Effector memory CD8-positive, alpha-beta T cell (primary cell): ENCODE data around the gene TLN1.

Source experiments
- ATAC-seq: fragments of 150-1000 bp; cut with Tn5 transposase; replicated peaks from 2 replicates; pipeline ENCODE4 v1.10.0; 2021; ENCODE audit warnings: mild to moderate bottlenecking, moderate library complexity
- DNase-seq, 3 experiments: peaks; one replicate each; pipeline ENCODE4 v3.0.0; 2021
- H3K27ac Mint-ChIP-seq, 2 donors: one replicate each; pipeline ENCODE4 v1.8.0; 2022; ENCODE audit warnings: mild to moderate bottlenecking in 2 of 2, mixed read lengths in 2 of 2, moderate library complexity in 2 of 2
- H3K27me3 Mint-ChIP-seq, 2 donors: one replicate each; pipeline ENCODE4 v1.8.0; 2022; ENCODE audit warnings: mixed read lengths in 2 of 2
- H3K36me3 Mint-ChIP-seq: one replicate; pipeline ENCODE4 v1.8.0; 2022; ENCODE audit warnings: mild to moderate bottlenecking, moderate library complexity, mixed read lengths; ENCODE audit not compliant: insufficient read depth
- H3K4me1 Mint-ChIP-seq, 2 donors: one replicate each; pipeline ENCODE4 v1.8.0; 2022; ENCODE audit warnings: low read depth in 2 of 2, mixed read lengths in 2 of 2
- H3K4me3 Mint-ChIP-seq, 2 donors: one replicate each; pipeline ENCODE4 v1.8.0; 2022; ENCODE audit warnings: mild to moderate bottlenecking in 2 of 2, mixed read lengths in 2 of 2, moderate library complexity in 2 of 2
- H3K9me3 Mint-ChIP-seq, 2 donors: one replicate each; pipeline ENCODE4 v1.8.0; 2022; ENCODE audit warnings: mixed read lengths in 2 of 2

Gene TLN1

DNA sequence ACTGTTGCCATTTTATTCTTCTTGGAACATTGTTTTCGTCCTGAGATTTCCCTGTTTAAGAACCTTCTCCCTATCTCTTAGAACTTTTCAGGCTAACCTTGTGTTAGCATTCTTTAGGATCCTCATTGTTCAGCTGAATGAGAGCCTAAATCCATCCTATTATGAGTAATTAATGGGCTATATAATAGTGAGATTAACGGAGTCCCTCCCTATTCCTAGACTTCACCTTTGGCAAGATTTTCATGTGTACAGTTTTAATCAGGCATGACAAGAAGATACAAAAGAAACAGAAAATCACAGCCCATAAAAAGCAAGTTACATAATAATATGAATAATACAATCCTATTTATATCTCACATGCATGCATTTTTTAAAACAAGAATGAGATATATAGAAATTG lies 31.2 kb upstream of the TLN1 start:
- ATAC-seq = no peak
- H3K9me3 Mint-ChIP-seq = no peaks in the 10 kb centered on the region
- no peak overlapping the region for H3K27ac Mint-ChIP-seq
- no peak overlapping the region for H3K4me3 Mint-ChIP-seq
- H3K4me1 Mint-ChIP-seq = peaks cover 9 to 22% of the 10 kb centered on the region in 2 donors
- H3K36me3 Mint-ChIP-seq = peaks cover 3% of the 10 kb centered on the region
- DNase-seq = no peak
- no peaks in the 10 kb centered on the region for H3K27me3 Mint-ChIP-seq

DNA sequence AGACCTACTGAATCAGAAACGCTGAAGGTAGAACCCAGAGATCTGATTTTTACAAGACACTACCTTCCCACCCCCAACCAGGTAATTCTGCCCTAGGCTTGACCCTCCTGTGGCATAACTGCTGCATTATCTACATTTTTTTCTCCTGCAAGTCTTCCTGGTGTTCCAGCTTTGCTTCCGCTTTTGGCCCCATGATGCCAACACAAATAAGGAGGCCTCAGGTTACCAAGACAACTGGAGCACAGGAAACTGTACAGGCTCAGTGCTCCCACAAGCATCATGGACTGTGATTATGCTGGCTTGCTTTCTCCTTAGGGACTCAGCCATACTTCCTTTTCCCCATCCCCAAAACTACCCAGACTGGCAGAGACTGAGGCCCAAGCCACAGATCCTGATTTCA lies 28.7 kb upstream of the TLN1 start:
- Mint-ChIP-seq H3K27me3 (no peaks in the 10 kb centered on the region), H3K27ac (peak overlapping the region in 1 of 2 donors; percentile 62), H3K4me3 (no peak overlapping the region), H3K9me3 (no peaks in the 10 kb centered on the region), H3K4me1 (peaks cover 22 to 40% of the 10 kb centered on the region in 2 donors), H3K36me3 (peaks cover 9% of the 10 kb centered on the region)
- DNase-seq (no peak), ATAC-seq (no peak)

DNA sequence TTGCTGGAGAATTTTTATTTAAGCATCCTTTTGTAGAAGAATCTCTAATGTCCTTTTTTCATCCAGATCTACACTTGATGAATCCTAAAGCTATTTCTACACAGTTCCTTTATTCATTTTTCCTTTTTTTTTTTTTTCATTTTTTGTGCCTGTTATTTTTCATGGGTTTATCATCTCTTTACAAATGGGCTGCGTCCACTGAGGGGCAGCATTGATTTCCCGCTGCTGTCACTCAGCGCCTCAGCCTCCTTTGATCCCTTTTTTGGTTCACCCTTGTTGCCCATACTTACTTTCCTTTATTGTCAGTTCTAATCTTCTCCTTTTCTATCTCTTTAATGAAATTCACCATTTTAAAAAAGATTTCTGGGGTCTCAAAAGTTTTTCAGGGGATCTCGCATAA lies 27.8 kb upstream of the TLN1 start:
- peak overlapping the region in 1 of 2 donors; percentile 11 for H3K4me3 Mint-ChIP-seq
- no peaks in the 10 kb centered on the region for H3K9me3 Mint-ChIP-seq
- DNase-seq (no peak), ATAC-seq (no peak)
- no peak overlapping the region for H3K27ac Mint-ChIP-seq
- H3K27me3 Mint-ChIP-seq = no peaks in the 10 kb centered on the region
- peaks cover 22 to 40% of the 10 kb centered on the region in 2 donors for H3K4me1 Mint-ChIP-seq
- H3K36me3 Mint-ChIP-seq = peaks cover 9% of the 10 kb centered on the region

GRCh38 chr9:35758475-35759050 lies 26.6 kb upstream of the TLN1 start:
- Mint-ChIP-seq H3K4me3 (no peak overlapping the region), H3K36me3 (peaks cover 7% of the 10 kb centered on the region), H3K9me3 (no peaks in the 10 kb centered on the region), H3K27ac (peak overlapping the region in 1 of 2 donors; percentile 96), H3K27me3 (no peaks in the 10 kb centered on the region), H3K4me1 (peaks cover 24 to 40% of the 10 kb centered on the region in 2 donors)
- DNase-seq (no peak), ATAC-seq (no peak)

DNA sequence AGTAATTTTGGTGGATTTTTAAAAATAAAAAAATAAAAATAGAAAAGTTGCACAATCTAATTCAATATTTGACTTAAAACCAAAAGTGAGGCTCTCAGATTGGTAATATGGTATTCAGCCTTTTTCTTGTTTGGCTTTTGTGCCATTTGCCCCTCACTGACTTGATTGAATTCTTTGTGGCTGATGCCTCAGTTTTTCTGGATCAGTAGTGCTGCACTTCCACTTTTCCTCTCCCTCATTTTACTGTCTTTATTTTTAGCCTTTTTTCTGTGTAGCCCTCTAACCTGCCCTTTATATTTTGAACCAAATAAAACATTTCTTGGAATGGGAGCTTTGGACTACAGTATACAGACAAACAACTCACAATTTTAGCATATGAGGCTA lies 25.9 kb upstream of the TLN1 start:
- H3K4me3 Mint-ChIP-seq = peak overlapping the region; percentile 91 to 99
- no peaks in the 10 kb centered on the region for H3K27me3 Mint-ChIP-seq
- peaks cover 22 to 40% of the 10 kb centered on the region in 2 donors for H3K4me1 Mint-ChIP-seq
- H3K9me3 Mint-ChIP-seq = no peaks in the 10 kb centered on the region
- ATAC-seq = no peak
- peaks cover 8% of the 10 kb centered on the region for H3K36me3 Mint-ChIP-seq
- peak overlapping the region; percentile 93 to 96 for H3K27ac Mint-ChIP-seq
- no peak for DNase-seq

DNA sequence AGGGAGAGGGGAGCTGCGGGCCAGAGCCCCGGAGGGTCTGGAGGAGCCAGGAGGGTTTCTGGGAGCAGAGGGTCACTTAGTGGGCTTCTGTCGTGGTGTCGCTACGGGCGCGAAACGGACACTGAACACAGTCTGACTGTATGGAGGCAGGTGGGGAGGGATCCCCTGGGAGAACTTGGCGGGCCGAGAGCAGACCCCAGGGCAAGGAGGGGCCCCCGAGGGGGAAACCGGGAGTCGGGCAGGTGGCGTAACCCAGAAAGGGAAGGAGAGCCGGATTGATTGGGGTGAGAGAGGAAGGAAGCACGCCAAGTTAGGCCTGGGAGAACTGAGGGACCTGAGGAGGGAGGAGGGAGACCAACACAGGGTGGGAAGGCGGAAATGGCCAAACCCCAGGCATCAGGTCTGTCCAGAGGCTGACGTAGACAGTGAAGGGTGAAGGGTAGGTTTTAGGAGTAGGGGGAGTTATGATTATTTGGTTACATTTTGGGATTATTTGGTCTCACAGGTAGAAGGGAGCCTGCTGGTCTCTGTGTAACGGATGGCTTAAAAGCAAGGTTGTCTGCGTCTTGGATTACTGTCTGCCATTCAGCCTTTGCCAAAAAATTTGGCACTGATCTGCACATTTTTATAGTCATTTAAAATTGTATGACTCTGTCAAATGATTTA lies 25.4 kb upstream of the TLN1 start:
- ATAC-seq (peak; percentile 6), DNase-seq (no peak)
- peaks cover 22 to 40% of the 10 kb centered on the region in 2 donors for H3K4me1 Mint-ChIP-seq
- H3K27me3 Mint-ChIP-seq = no peaks in the 10 kb centered on the region
- H3K9me3 Mint-ChIP-seq = no peaks in the 10 kb centered on the region
- peak overlapping the region; percentile 93 to 96 for H3K27ac Mint-ChIP-seq
- peaks cover 13% of the 10 kb centered on the region for H3K36me3 Mint-ChIP-seq
- peak overlapping the region; percentile 91 to 99 for H3K4me3 Mint-ChIP-seq

DNA sequence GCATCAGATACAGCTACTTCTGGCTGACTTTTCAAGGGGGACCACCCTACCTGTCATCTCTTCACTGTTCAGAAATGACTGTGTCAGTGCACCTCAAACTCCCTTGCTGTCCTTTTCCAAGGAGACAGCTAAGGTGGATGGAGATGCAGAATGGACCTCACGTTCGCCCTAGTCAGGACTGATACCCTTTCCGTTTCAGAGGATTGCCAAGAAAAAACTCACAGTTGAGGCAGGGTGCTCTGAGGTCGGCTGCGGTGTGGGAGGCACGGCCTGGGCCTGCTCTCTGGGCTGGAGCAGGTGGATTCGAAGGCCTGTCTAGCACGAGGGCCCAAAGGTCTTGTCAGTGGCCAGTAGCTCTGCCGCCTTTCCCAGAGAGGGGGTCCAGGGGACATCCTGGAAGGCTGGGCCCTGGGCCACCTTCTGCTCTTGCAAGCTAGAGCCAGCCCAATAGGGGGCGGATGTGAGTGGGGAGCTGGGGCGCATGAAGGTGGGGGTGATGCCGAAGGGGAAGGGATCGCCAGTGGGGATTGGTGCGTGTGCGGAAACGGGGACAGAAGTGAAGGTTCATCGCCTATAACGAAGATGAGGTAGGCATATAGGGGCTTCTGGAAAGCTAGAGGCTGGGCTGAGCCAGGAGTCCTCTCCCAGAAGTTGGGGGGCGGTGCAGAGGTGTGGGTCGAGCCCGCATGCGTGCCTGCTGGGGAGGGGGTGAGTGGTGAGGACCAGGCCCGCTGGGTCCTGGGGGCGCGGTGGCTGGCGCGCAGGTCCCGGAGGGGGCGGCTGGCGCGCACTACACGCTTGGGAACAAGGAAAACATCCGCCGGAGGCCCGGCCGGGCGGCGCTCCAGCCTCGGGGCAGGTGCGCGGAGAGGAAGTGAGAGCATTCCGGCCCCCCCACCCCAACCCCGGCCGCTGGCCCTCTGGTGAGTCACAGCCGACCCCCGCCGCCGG lies 24.6 kb upstream of the TLN1 start:
- Mint-ChIP-seq H3K4me3 (peak overlapping the region; percentile 91 to 99), H3K27me3 (no peaks in the 10 kb centered on the region), H3K4me1 (peaks cover 22 to 40% of the 10 kb centered on the region in 2 donors), H3K27ac (peak overlapping the region; percentile 93 to 96), H3K9me3 (no peaks in the 10 kb centered on the region), H3K36me3 (peaks cover 14% of the 10 kb centered on the region)
- peak; percentile 64 to 75 (median 71) for DNase-seq
- peak; percentile 90 for ATAC-seq

DNA sequence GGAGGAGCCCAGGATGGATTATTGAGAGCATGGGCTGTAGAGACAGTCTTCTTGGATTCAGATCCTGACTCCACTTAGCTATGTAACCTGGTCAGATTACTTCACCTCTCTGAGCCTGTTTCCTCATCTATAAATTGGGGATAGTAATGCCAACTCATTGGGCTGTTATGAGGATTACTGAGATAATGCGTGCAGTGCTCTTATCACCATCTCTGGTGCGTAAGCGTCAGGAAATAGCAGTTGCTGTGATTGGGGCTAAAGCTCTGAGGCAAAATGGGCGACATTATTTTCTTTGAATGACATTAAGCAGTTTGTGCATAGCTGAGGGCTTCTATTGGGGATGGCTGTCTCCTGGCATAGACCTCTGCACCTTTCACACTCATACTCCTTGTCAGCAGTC lies 23.1 kb upstream of the TLN1 start:
- Mint-ChIP-seq H3K4me1 (peaks cover 28 to 34% of the 10 kb centered on the region in 2 donors), H3K9me3 (no peaks in the 10 kb centered on the region), H3K27ac (no peak overlapping the region), H3K36me3 (peaks cover 14% of the 10 kb centered on the region), H3K4me3 (no peak overlapping the region), H3K27me3 (no peaks in the 10 kb centered on the region)
- DNase-seq (no peak), ATAC-seq (no peak)

- Mint-ChIP-seq H3K4me1 (peaks cover 30 to 37% of the 10 kb centered on the region in 2 donors), H3K27ac (no peak within 1 kb of the TSS), H3K9me3 (no peaks in the 10 kb centered on the region), H3K36me3 (peaks cover 14% of the 10 kb centered on the region), H3K4me3 (no peak within 1 kb of the TSS), H3K27me3 (no peaks in the 10 kb centered on the region)
- ATAC-seq = no peak
- no peak for DNase-seq
Observed at GRCh38 chr9:35754264-35754663, 22.3 kb upstream of the TLN1 start, which contains the start of gene MSMP. Gene MSMP, minus strand, starts transcription at chr9:35754276. Its CDS starts 147 bp downstream, at chr9:35754129.

DNA sequence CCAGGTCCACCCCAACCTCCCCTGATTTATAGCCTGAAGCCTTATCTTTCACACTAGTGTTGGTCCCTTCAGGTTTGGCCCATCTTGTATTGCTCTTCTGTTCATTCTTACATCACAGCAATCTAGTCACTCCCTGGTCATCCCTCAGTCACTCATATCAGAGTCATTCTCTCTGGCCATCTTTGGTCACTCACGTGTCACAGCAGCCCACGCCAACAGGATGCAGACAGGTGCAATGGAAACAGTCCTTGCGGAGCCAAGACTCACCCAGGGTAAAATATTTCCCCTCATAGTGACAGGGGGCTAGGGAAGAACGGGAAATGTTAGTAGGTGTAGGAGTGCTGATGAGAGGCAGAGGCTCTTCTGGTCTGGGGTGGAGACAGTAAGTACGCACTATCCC lies 21.5 kb upstream of the TLN1 start:
- ATAC-seq (no peak), DNase-seq (no peak)
- no peaks in the 10 kb centered on the region for H3K9me3 Mint-ChIP-seq
- peaks cover 17% of the 10 kb centered on the region for H3K36me3 Mint-ChIP-seq
- H3K4me3 Mint-ChIP-seq = no peak overlapping the region
- H3K27me3 Mint-ChIP-seq = no peaks in the 10 kb centered on the region
- no peak overlapping the region for H3K27ac Mint-ChIP-seq
- peaks cover 29 to 34% of the 10 kb centered on the region in 2 donors for H3K4me1 Mint-ChIP-seq

GRCh38 chr9:35750256-35750531 lies 18.2 kb upstream of the TLN1 start:
- Mint-ChIP-seq H3K27me3 (no peaks in the 10 kb centered on the region), H3K4me1 (peaks cover 43 to 44% of the 10 kb centered on the region in 2 donors), H3K9me3 (no peaks in the 10 kb centered on the region), H3K36me3 (peaks cover 19% of the 10 kb centered on the region), H3K27ac (peak overlapping the region; percentile 93 to 94), H3K4me3 (peak overlapping the region; percentile 96 to 98)
- DNase-seq = no peak
- ATAC-seq = no peak

DNA sequence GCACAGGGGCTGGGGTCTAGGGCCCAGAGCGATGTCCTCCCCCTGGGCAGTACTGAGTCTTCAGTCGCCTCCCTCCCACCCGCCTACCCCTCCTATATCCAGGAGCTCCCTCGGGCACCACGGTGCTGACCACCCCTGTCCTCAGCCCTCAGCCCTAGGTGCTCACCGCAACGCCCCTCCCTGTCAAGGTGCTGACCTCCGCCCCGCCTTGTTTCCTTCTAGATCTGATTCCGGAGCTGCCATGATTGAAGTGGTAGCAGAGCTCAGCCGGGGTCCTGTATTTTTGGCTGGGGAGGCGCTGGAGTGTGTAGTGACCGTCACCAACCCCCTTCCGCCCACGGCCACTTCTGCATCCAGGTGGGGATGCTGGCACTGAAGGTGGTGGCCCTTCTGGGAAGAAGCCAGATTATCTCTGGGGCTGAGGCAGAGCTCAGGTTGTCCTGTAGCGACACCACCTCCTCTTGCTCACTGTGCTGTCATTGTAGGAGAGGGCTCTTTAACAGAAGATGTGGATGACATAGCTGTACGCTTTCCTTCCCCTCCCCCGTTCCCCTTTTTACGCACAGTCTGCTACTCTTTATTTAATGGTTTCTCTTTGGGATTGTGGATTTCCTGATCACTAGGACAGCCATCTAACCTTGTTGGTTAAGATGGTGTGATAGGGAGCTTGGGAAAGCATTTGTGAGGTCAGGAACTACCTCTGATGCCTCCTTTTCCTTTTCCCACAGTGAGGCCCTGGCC lies 17.7 kb upstream of the TLN1 start:
- peak in 2 of 3 experiments; percentile 19 to 33 for DNase-seq

More for the DNA sequence above, 17.7 kb upstream of the TLN1 start:
- H3K4me1 Mint-ChIP-seq = peaks cover 44 to 46% of the 10 kb centered on the region in 2 donors
- peak overlapping the region; percentile 96 to 98 for H3K4me3 Mint-ChIP-seq
- H3K36me3 Mint-ChIP-seq = peaks cover 19% of the 10 kb centered on the region
- H3K27ac Mint-ChIP-seq = peak overlapping the region; percentile 93 to 94
- no peaks in the 10 kb centered on the region for H3K9me3 Mint-ChIP-seq
- H3K27me3 Mint-ChIP-seq = no peaks in the 10 kb centered on the region
- ATAC-seq = peak; percentile 47
